Measurements from ENCODE around the gene PTH1R. TPM values are rescaled to one million over a fixed set of nuclear protein-coding genes. Genes with fewer than 3 reads are reported as not detected.

Gene PTH1R
- total RNA-seq, 1 experiment from 2014 or later = not detected

DNA sequence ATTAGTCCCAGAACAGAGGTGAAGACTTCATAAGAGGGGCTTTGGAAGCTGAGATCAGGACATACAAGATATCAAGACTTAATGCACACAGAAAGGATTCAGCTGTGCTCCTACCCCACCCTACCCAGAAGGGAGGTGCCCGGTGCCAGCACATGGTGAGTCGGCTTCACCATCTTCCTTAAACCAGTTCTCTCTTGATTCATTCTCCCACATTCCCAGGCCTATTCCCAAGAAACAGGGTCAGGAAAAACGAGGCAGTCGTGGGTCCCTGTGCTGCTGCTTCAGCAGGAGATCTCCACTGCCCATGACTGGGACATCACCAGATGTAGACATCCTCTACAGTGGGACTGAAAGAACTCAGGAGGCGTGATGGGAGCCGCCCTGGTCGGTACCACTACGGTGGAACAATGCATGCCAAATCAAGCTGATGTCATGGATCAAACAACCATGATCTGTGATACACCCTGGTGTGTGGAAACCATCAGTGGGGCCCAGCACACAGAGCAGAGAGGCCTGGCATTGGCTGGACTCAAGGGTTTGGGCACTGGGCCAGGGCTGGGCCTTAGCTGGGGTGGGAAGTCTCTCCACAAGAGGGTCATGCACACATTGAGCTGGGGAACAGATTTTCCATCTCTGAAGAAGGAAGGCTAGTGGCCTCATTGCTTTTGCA, 57.1 kb downstream of the PTH1R start:
- no peaks in the 10 kb centered on the region for H3K9me3 Mint-ChIP-seq (ENCODE audit: low read depth, unreplicated experiment)
- no peaks in the 10 kb centered on the region for H3K27me3 Mint-ChIP-seq (ENCODE audit: unreplicated experiment)
- no TSS peak for BruUV-seq (replicated peaks)
- CTCF ChIA-PET = interaction anchor here (1.2 to 1.3 kb wide), 4 partner anchors 9 to 32 kb away, joined by 3 to 14 read pairs (median 6); no protein-coding TSS in a partner anchor
- no peak for DNase-seq
- H3K27ac Mint-ChIP-seq (ENCODE audit: unreplicated experiment) = peak overlapping the region; percentile 64
- intact Hi-C loops (cut with micrococcal nuclease; ENCODE audit: unreplicated experiment) = loop anchor here (5.0 kb wide), 1 partner anchor 48 kb away; no protein-coding TSS in a partner anchor
- TF ChIP-seq, protein P1, sequence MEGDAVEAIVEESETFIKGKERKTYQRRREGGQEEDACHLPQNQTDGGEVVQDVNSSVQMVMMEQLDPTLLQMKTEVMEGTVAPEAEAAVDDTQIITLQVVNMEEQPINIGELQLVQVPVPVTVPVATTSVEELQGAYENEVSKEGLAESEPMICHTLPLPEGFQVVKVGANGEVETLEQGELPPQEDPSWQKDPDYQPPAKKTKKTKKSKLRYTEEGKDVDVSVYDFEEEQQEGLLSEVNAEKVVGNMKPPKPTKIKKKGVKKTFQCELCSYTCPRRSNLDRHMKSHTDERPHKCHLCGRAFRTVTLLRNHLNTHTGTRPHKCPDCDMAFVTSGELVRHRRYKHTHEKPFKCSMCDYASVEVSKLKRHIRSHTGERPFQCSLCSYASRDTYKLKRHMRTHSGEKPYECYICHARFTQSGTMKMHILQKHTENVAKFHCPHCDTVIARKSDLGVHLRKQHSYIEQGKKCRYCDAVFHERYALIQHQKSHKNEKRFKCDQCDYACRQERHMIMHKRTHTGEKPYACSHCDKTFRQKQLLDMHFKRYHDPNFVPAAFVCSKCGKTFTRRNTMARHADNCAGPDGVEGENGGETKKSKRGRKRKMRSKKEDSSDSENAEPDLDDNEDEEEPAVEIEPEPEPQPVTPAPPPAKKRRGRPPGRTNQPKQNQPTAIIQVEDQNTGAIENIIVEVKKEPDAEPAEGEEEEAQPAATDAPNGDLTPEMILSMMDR (IDR thresholded peaks at IDR 0.05; ENCODE audit: unreplicated experiment) = no peak
- H3K36me3 Mint-ChIP-seq (ENCODE audit: insufficient read depth, unreplicated experiment) = peaks cover 60% of the 10 kb centered on the region
- no peak overlapping the region for H3K4me3 Mint-ChIP-seq (ENCODE audit: low read depth, unreplicated experiment)
- H3K4me1 Mint-ChIP-seq (ENCODE audit: low read depth, unreplicated experiment) = peaks cover 58% of the 10 kb centered on the region

DNA sequence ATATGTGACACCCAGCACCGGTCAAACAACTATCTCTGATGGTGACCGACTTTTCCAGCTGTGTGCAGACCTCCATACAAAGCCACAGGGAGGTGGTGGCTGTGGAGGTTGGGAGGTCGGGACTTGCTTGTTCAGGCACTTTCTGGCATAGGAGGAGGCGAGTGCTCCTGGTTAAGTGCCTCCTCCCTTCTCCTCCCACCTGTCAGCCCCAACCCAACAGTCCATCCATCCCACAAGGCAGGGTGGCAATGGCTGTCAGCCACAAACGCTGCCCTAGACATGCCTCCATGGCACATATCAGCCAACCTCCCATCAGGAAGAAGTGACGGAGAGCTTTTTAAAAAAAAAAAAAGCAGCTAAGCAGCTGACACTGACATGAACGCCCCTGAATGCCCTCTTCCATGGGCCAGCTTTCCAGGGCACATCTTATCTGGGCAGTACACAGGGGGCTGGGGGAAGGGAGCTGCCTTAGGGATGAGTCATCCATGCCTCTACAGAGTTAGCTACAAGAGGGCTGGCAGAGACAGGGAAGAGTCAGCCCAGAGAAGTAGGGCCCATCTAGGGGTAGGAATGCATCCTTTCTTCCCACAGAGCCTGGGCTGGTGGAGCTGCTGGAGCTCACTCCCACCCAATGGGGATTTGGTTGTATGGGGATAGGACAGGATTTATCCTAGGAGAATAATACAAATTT, 57.8 kb downstream of the PTH1R start:
- Mint-ChIP-seq H3K27me3 (ENCODE audit: unreplicated experiment) (no peaks in the 10 kb centered on the region), H3K36me3 (ENCODE audit: insufficient read depth, unreplicated experiment) (peaks cover 67% of the 10 kb centered on the region), H3K4me3 (ENCODE audit: low read depth, unreplicated experiment) (no peak overlapping the region), H3K9me3 (ENCODE audit: low read depth, unreplicated experiment) (no peaks in the 10 kb centered on the region), H3K27ac (ENCODE audit: unreplicated experiment) (peak overlapping the region; percentile 64), H3K4me1 (ENCODE audit: low read depth, unreplicated experiment) (peaks cover 61% of the 10 kb centered on the region)
- BruUV-seq (replicated peaks) = no TSS peak
- CTCF ChIA-PET = interaction anchor here (0.7 to 1.9 kb wide), 13 partner anchors 9 to 229 kb away, joined by 3 to 14 read pairs (median 4); partner anchors contain the start of gene CCDC12
- peak; percentile 88 for DNase-seq
- TF ChIP-seq, protein P1 (IDR thresholded peaks at IDR 0.05; ENCODE audit: unreplicated experiment) = peak; percentile 53
- intact Hi-C loops (cut with micrococcal nuclease; ENCODE audit: unreplicated experiment) = no loop called here

DNA sequence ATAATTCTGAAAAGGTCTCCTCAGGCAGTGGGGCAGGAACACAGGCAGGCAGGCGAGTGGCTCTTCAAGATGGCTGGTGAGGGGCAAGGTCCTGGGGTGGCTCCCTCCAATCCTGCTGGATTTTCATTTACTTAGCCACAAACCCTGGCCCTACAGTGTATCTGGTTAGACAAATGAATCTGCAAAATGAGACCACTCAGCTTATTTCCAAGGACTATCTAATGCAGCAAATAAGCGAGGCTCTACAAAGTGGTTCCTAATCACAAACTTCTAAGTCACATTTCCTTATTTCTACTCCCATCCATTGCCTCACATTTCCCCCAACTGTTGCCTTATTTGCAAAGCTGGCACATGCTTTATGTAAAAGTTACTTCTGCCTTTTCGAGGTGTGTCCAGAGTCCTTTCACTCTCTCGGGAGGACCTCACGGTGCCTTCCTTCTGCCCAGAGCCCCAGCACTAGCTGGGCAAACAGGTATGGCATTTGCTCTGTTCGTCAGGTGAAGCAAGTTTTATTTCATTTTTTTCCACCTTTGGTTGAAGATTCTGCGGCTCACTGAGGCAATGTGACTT, 58.6 kb downstream of the PTH1R start:
- peaks cover 62% of the 10 kb centered on the region for H3K36me3 Mint-ChIP-seq (ENCODE audit: insufficient read depth, unreplicated experiment)
- TF ChIP-seq, protein P1 (IDR thresholded peaks at IDR 0.05; ENCODE audit: unreplicated experiment) = no peak
- no peak for DNase-seq
- CTCF ChIA-PET = interaction anchor here (0.7 to 1.9 kb wide), 14 partner anchors 8 to 230 kb away, joined by 3 to 14 read pairs (median 4); partner anchors contain the start of gene CCDC12
- H3K27me3 Mint-ChIP-seq (ENCODE audit: unreplicated experiment) = no peaks in the 10 kb centered on the region
- H3K4me1 Mint-ChIP-seq (ENCODE audit: low read depth, unreplicated experiment) = peaks cover 60% of the 10 kb centered on the region
- no peaks in the 10 kb centered on the region for H3K9me3 Mint-ChIP-seq (ENCODE audit: low read depth, unreplicated experiment)
- intact Hi-C loops (cut with micrococcal nuclease; ENCODE audit: unreplicated experiment) = no loop called here
- peak overlapping the region; percentile 64 for H3K27ac Mint-ChIP-seq (ENCODE audit: unreplicated experiment)
- BruUV-seq (replicated peaks) = no TSS peak
- H3K4me3 Mint-ChIP-seq (ENCODE audit: low read depth, unreplicated experiment) = no peak overlapping the region

DNA sequence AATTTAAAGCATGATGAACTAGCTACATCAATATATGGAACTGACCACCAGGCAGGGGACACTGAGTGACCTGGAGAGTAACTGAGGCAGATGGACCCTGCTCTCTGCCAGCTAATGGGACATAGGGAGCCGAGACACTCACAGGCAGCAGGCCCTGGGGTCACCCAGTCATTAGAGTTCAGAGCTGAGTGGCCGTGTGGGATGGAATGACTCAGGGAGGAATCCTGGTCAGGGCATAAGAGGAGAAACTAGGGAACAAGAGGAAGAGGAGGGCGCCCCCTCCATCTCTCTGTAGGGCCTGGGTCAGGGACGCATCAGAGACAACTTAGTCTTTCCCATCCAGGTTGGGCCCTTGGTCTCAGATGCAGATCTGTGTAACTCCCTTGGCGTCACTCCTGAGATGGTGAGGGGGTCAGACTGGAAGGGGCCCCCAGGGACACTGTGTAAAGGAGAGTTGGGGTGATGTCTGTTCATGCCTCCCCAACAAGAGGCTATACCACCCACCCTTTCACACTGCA, 59.3 kb downstream of the PTH1R start:
- Mint-ChIP-seq H3K4me1 (ENCODE audit: low read depth, unreplicated experiment) (peaks cover 55% of the 10 kb centered on the region), H3K27me3 (ENCODE audit: unreplicated experiment) (no peaks in the 10 kb centered on the region), H3K4me3 (ENCODE audit: low read depth, unreplicated experiment) (no peak overlapping the region), H3K27ac (ENCODE audit: unreplicated experiment) (peak overlapping the region; percentile 50), H3K36me3 (ENCODE audit: insufficient read depth, unreplicated experiment) (peaks cover 58% of the 10 kb centered on the region), H3K9me3 (ENCODE audit: low read depth, unreplicated experiment) (no peaks in the 10 kb centered on the region)
- BruUV-seq (replicated peaks) = no TSS peak
- CTCF ChIA-PET = interaction anchor here (0.9 to 1.9 kb wide), 2 partner anchors 34 to 40 kb away, joined by 3 to 10 read pairs; partner anchors contain the start of gene CCDC12
- intact Hi-C loops (cut with micrococcal nuclease; ENCODE audit: unreplicated experiment) = no loop called here
- no peak for DNase-seq
- TF ChIP-seq, protein P1 (IDR thresholded peaks at IDR 0.05; ENCODE audit: unreplicated experiment) = no peak
